HUES48 (cell line): Measurements from ENCODE around the gene B3GLCT.
A peak's percentile ranks its signal among the peaks of the same experiment; 100 is the strongest.

Source experiments
- H3K27ac ChIP-seq: one replicate; pipeline ENCODE4 v1.7.0; 2013; ENCODE audit warnings: low read depth, low read length, inconsistent platforms
- H3K27me3 ChIP-seq: 2 replicates; pipeline ENCODE4 v1.6.1; 2013; ENCODE audit warnings: mild to moderate bottlenecking, low read length; ENCODE audit not compliant: control insufficient read depth, insufficient read depth
- H3K36me3 ChIP-seq: 2 replicates; pipeline ENCODE4 v1.6.1; 2013; ENCODE audit warnings: low read length; ENCODE audit not compliant: control insufficient read depth, insufficient read depth
- H3K4me1 ChIP-seq: 2 replicates; pipeline ENCODE4 v1.6.1; 2013; ENCODE audit warnings: mild to moderate bottlenecking, low read length; ENCODE audit not compliant: control insufficient read depth, insufficient read depth
- H3K4me3 ChIP-seq: 2 replicates; pipeline ENCODE4 v1.5.1; 2013; ENCODE audit warnings: mild to moderate bottlenecking, low read depth, low read length
- H3K9ac ChIP-seq: 2 replicates; pipeline ENCODE4 v1.6.1; 2013; ENCODE audit warnings: mild to moderate bottlenecking, low read depth, low read length, moderate library complexity
- H3K9me3 ChIP-seq: 2 replicates; pipeline ENCODE4 v1.6.1; 2013; ENCODE audit warnings: low read length; ENCODE audit not compliant: control insufficient read depth, insufficient read depth

The B3GLCT gene

DNA sequence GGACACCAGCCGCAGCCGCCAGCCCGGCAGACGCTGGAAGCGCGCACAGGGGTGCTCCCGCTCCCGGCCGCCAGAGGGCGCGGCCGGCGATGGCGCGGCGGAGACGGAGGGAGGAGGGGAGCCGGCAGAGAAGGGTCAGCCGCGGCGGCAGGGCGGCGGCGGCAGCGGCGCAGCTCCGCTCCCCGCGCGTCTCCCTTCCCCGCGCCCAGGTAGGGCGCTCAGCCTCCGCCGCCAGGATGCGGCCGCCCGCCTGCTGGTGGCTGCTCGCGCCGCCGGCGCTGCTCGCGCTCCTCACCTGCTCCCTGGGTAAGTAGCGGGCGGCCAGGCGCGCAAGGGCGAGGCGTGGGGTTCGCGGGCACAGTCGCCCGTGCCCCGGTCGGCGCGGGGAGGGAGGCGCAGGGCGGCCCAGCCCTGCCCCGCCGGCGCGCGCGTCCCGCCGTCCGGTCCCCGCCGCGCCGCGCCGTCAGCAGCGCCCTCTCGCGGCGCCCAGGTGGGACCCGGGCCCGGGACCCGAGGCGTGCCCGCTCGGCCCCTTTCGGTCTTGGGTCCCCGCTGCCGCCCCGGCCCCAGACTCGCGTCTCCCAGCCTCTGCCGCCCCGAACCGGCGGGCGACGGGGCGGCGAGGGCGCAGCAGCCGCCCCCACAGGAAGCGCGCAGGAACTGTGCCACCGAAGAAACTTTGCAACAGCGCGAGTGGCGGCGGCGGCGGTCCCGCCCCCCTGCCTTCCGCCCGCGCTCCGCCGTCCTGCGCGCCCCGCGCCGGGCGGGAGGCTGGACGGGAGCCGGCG lies at the start of gene B3GLCT:
Gene B3GLCT, plus strand, starts transcription at position 127 of the 788 bp plus-strand sequence. Its CDS starts 110 bp downstream, at position 237.
- Histone ChIP-seq H3K27me3 (peaks cover 5% of the 10 kb centered on the region; the same call in 1 of the 2 replicates), H3K9me3 (no peaks in the 10 kb centered on the region), H3K27ac (peak within 1 kb of the TSS; percentile 76), H3K4me1 (peaks cover 4% of the 10 kb centered on the region; the same call in 1 of the 2 replicates), H3K9ac (peak within 1 kb of the TSS; percentile 79; the same call in 1 of the 2 replicates), H3K4me3 (peak within 1 kb of the TSS; percentile 74), H3K36me3 (no peaks in the 10 kb centered on the region)

DNA sequence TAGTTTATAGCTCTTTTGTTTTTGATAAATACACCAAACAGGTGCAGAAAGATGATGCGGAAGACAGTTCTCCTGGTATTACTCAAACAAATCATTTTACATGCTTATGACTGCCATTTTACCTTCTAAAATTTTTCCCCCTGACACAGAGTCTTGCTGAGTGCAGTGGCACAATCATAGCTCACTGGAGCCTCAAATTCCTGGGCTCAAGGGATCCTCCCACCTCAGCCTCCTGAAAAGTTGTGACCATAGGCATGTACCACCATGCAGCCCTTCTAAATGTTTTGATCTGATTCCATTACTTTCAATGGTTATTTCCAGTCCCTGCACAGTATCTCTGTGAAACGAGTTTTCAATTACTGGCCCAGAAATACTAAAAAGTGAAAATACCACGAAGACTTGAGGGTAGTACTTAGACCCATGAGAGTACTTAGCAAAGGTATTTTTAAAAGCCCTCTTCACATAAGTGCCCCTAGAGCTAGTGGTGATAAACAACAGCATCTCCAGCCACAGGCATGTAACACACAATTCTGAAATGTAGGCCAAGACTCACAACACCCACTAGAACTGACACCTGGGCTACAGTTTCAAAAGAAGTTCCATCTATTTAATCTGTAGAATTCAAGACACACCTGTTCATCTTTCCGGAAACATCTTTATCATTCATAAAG lies 49.3 kb upstream of the B3GLCT start:
- H3K27me3 ChIP-seq: no peaks in the 10 kb centered on the region
- peaks cover 100% of the 10 kb centered on the region for H3K36me3 ChIP-seq
- H3K9me3 ChIP-seq: no peaks in the 10 kb centered on the region
- no peak overlapping the region for H3K9ac ChIP-seq
- H3K4me3 ChIP-seq: no peak overlapping the region
- H3K4me1 ChIP-seq: no peaks in the 10 kb centered on the region
- H3K27ac ChIP-seq: no peak overlapping the region

DNA sequence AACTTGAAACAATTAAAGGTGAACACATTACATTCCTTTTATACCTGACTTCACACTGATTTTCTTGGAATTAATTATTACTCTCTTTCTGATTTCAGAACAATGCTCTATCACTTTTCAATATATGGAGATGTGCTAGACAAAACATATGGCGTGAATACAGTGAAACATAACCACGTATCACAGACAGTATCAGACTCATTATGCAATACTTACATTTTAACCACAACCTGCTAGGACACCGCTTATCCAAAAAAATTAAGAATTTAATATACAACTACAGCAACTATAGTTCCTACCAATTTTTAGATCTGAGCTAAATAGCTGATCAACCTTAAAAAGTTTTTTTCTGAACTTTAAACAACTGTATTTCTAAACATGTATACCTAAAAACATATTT lies 47.9 kb upstream of the B3GLCT start:
- Histone ChIP-seq H3K36me3 (peaks cover 95% of the 10 kb centered on the region), H3K27ac (no peak overlapping the region), H3K4me3 (no peak overlapping the region), H3K9ac (no peak overlapping the region), H3K27me3 (no peaks in the 10 kb centered on the region), H3K4me1 (no peaks in the 10 kb centered on the region), H3K9me3 (no peaks in the 10 kb centered on the region)

DNA sequence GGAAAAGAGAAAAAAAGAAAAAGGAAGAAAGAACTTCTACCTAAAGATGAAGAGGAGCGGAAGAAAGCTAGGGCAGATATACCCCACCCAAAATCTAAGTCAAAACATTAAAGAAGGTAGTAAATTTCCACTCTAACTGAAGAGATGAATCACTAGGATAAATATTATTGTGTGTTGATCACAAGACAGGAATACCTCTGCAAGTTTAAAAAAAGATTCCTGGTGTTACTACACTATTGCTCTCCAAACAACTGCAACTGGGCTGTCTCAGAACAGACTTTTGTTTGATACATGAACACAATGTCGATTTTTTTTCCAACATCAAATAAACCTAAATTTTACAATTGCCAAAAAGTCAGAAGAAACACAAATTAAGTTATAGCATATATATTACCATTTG lies 44.8 kb upstream of the B3GLCT start:
- no peaks in the 10 kb centered on the region for H3K9me3 ChIP-seq
- no peak overlapping the region for H3K4me3 ChIP-seq
- no peak overlapping the region for H3K9ac ChIP-seq
- H3K4me1 ChIP-seq: peaks cover 11% of the 10 kb centered on the region; the same call in 1 of the 2 replicates
- no peak overlapping the region for H3K27ac ChIP-seq
- no peaks in the 10 kb centered on the region for H3K27me3 ChIP-seq
- H3K36me3 ChIP-seq: peaks cover 85% of the 10 kb centered on the region

DNA sequence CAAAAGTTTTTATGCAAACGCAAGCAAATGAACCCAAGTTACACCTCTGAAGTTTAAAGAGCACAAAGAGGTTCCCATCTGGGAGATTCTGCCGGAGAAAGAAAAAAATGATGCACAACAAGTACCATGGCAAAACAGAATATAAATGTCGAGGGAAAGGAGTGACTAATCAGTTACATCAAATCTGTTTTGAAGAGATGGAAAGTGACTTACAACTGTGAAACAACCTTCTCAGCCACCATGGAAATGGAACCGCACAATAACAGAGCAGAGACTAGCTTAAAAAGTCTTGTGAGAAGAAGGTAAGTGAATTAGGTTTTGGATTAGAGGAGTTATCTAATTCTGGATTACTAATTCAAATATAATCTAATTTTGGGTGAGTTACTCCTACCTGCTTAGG lies 40.5 kb upstream of the B3GLCT start:
- no peaks in the 10 kb centered on the region for H3K9me3 ChIP-seq
- H3K4me1 ChIP-seq: peaks cover 22% of the 10 kb centered on the region
- no peaks in the 10 kb centered on the region for H3K27me3 ChIP-seq
- H3K36me3 ChIP-seq: peaks cover 41% of the 10 kb centered on the region
- no peak overlapping the region for H3K27ac ChIP-seq
- no peak overlapping the region for H3K9ac ChIP-seq
- H3K4me3 ChIP-seq: peak overlapping the region; percentile 99; the same call in 1 of the 2 replicates

DNA sequence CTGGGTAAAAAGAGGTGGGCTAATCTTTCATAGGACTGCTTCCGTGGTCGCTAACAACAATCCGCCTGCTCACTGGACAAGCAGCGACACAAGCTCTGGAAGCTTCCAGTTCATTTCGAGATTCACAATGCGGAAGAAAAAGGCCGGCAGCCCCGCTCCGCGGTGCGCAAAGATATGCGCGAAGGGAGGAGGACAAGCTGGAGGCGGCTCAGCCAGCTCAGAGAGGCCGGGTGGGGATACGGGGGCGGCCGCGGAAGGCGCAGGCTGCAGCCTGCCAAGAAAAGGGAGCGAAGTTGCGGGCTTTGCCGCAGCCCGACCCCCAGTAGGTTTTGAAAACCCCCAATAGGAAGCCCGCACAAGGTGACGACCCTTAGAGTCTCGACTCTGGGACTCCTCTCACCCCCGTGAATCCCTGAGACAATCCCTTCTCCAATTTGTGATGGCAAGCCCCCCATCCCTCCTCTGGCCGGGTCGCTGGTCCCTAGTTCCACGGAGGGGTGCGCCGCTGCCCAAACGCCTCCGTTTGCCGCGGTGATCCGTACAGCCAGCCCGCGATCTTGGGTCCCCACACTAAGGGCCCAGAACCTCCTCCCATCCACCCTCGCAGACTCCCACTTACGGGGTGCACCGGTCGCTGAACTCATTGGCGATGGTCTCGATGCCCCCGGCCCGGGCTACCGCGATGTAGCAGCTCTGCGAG lies 38.8 kb upstream of the B3GLCT start:
- Histone ChIP-seq H3K27ac (peak overlapping the region; percentile 92), H3K4me3 (peak overlapping the region; percentile 99), H3K9me3 (no peaks in the 10 kb centered on the region), H3K36me3 (peaks cover 25% of the 10 kb centered on the region), H3K4me1 (peaks cover 22% of the 10 kb centered on the region), H3K27me3 (no peaks in the 10 kb centered on the region), H3K9ac (peak overlapping the region; percentile 72)

DNA sequence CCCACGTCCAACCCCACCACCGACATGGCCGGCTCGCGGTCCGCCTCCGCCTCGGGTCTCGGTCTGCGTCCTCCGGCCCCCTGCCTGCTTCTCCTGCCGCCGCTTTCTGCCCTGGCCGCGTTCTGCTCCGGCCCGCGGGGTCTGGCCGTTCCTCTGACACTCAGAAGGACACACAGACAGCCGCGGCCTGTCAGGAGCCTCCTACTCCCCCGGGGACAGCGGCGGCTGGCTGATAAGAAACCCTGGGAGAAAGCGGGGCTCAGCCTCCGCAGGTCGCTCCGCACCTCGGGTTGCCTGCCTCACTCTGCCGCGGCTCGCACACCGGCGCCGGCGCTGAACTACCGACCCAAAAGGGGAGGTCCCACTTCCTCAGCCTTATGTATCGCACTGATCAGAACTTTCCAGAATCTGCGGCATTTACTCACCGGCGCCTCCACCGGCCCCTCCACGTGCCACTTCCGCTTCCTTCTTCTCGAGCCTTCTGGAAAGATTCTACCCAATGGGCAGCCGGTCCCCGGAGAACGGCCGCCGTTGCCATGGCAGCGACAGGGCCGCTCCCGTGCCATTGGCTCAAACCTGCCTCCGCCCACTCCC lies 38.1 kb upstream of the B3GLCT start, which contains the start of gene HSPH1:
Gene HSPH1, minus strand, starts transcription at position 348 of the 594 bp plus-strand sequence. Its CDS starts 322 bp downstream, at position 26.
- peaks cover 22% of the 10 kb centered on the region for H3K36me3 ChIP-seq
- peak within 1 kb of the TSS; percentile 92 for H3K27ac ChIP-seq
- peaks cover 22% of the 10 kb centered on the region for H3K4me1 ChIP-seq
- peak within 1 kb of the TSS; percentile 94 for H3K9ac ChIP-seq
- H3K27me3 ChIP-seq: no peaks in the 10 kb centered on the region
- H3K9me3 ChIP-seq: no peaks in the 10 kb centered on the region
- H3K4me3 ChIP-seq: peak within 1 kb of the TSS; percentile 99

DNA sequence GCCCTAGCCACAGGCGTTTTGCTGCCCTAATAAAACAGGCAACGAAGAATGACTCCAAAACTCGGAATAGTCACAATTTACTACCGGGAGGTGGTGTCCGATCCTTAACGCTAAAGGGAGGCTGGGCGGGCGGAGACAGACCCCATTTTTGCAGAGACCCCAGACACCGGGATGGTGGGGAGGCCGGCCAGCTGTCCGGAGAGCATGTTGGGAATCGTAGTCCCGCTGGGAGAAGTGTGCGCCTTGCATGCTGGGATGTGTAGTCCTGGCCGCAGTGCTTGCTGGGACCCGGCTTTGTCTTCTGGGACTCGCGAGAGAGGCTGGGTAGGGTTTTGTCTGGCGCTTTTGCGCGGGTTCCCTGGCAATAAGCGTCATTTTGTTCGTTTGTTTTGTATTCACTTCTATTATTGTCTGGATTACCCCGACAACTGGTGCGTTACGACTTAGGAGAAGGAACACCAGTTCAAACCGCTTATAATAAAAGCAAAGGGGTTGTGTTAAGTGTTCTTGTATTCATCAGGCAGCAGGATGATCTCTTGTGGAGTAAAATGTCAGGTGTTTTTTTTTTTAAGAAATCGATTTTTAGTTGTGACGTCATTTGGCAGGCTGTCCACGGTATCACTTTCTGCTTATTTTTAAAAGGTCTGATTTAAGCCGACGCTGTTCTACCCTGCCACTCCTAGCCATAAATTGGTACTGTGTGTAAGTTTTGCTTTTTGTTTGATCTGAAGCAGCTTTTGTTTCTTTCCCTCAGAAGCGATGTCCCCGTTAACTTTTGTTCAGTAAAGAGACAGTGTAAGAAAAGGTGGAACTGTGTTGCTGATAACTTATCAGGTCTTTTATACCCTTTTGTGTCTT lies 37.4 kb upstream of the B3GLCT start:
- Histone ChIP-seq H3K9ac (peak overlapping the region; percentile 94), H3K9me3 (no peaks in the 10 kb centered on the region), H3K27ac (peak overlapping the region; percentile 92)

DNA sequence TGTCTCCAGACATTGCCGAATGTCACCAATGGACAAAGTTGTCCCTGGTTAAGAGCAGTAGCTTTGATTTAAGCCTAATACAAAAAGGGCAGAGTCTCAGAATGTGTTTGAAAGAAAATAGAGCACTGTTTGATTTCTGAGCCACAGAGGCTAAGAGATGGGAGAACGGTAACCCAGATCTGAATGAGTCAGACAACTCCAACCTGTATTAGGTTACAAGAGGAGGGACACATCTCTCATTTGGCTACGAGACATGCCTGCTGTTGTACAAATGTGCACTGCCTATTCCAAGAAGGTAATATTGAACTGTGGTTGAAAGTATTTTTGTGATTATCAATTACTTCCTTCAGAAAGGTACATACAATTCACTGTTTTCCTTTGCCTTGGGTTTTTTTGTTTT lies 33.2 kb upstream of the B3GLCT start:
- Histone ChIP-seq H3K27me3 (no peaks in the 10 kb centered on the region), H3K27ac (no peak overlapping the region), H3K4me3 (no peak overlapping the region), H3K36me3 (no peaks in the 10 kb centered on the region), H3K9me3 (no peaks in the 10 kb centered on the region), H3K4me1 (peaks cover 7% of the 10 kb centered on the region), H3K9ac (no peak overlapping the region)

More for the DNA sequence above, 37.4 kb upstream of the B3GLCT start:
- peaks cover 15% of the 10 kb centered on the region for H3K36me3 ChIP-seq
- H3K4me3 ChIP-seq: peak overlapping the region; percentile 99
- peaks cover 22% of the 10 kb centered on the region for H3K4me1 ChIP-seq
- no peaks in the 10 kb centered on the region for H3K27me3 ChIP-seq

DNA sequence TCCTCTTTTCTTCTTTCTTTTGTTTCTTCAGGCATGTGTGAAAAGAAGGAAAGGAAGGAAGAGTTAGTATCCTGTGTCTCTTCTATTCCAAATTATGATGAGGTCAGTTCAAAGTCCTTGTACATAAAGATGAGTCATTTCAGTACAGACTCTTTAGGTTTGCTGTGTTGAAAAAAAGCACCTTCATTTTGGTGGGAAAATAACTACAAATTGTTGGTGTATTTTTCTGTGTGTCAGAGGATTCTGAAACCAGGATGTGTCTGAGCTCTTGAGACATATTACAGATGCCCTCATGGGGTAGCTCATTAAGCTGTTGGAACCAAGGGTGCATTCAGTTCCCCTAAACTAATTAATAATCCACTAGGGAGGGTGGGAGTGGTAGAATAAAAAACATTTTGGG lies 32.3 kb upstream of the B3GLCT start:
- H3K4me3 ChIP-seq: no peak overlapping the region
- no peak overlapping the region for H3K27ac ChIP-seq
- no peaks in the 10 kb centered on the region for H3K9me3 ChIP-seq
- no peak overlapping the region for H3K9ac ChIP-seq
- no peaks in the 10 kb centered on the region for H3K36me3 ChIP-seq
- peaks cover 7% of the 10 kb centered on the region for H3K4me1 ChIP-seq
- H3K27me3 ChIP-seq: no peaks in the 10 kb centered on the region
